Measurements from ENCODE around the gene SENP8.

DNA sequence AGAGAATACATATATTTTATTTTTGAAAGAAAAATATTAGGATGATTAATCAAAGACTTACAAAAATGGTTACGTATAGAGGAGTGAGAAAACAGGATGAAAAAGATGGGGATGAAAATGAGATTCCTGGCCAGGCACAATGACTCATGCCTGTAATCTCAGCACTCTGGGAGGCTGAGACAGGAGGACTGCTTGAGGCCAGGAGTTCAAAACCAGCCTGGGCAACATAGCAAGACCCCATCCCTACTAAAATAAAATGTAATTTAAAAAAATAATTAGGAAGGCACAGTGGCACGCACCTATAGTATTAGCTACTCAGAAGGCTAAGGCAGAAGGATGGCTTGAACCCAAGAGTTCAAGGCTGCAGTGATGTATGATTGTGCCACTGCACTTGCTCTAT, 12.1 kb upstream of the SENP8 start:
- TF ChIP-seq, protein P1, sequence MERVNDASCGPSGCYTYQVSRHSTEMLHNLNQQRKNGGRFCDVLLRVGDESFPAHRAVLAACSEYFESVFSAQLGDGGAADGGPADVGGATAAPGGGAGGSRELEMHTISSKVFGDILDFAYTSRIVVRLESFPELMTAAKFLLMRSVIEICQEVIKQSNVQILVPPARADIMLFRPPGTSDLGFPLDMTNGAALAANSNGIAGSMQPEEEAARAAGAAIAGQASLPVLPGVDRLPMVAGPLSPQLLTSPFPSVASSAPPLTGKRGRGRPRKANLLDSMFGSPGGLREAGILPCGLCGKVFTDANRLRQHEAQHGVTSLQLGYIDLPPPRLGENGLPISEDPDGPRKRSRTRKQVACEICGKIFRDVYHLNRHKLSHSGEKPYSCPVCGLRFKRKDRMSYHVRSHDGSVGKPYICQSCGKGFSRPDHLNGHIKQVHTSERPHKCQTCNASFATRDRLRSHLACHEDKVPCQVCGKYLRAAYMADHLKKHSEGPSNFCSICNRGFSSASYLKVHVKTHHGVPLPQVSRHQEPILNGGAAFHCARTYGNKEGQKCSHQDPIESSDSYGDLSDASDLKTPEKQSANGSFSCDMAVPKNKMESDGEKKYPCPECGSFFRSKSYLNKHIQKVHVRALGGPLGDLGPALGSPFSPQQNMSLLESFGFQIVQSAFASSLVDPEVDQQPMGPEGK (CRISPR knock-in tag; IDR thresholded peaks at IDR 0.05; ENCODE audit: borderline replicate concordance): no peak
- TF ChIP-seq PPARA (CRISPR knock-in tag; IDR thresholded peaks at IDR 0.05; ENCODE audit: borderline replicate concordance) (no peak), ZC3H10 (CRISPR knock-in tag; IDR thresholded peaks at IDR 0.05) (no peak), ARNTL (CRISPR knock-in tag; IDR thresholded peaks at IDR 0.05; ENCODE audit: borderline replicate concordance, low read depth) (no peak)
